HCT116 (cell line): Measurements from ENCODE around the gene FITM1. TPM values are rescaled to one million over a fixed set of nuclear protein-coding genes. Genes with fewer than 3 reads are reported as not detected.

Experiments used
- ATAC-seq: fragments of 200-7000 bp; cut with Tn5 transposase; 2 replicates; pipeline ENCODE4 v1.9.1; 2020; ENCODE audit warnings: mild to moderate bottlenecking, moderate library complexity
- BruUV-seq: library from RNA; stranded (reverse); fragments of 400-500 nt; replicated peaks from 2 replicates; lab custom pipeline; 2021; lab: Mats Ljungman, UMichigan
- CTCF ChIA-PET: fragments of 300-600 bp; sonication (Branson Sonifier 250); formaldehyde crosslinking; loops from one replicate; lab custom pipeline; 2021; ENCODE audit warnings: antibody characterized with exemption; lab: Charles Lee
- POLR2A ChIA-PET: fragments of 300-600, 350-600 bp; sonication (Branson Sonifier 250); formaldehyde crosslinking; loops from one replicate; lab custom pipeline; 2021; ENCODE audit warnings: antibody characterized with exemption; lab: Charles Lee
- RAD21 ChIA-PET, 2 experiments: fragments of 300-600 bp; sonication (Branson Sonifier 250); formaldehyde crosslinking; loops; one replicate each; lab custom pipeline; 2023; ENCODE audit warnings: low total read pairs in 2 of 2; ENCODE audit not compliant: uncharacterized antibody in 2 of 2, unreplicated experiment in 2 of 2, low non-redundant PET in 1 of 2; lab: Charles Lee
- DNase-seq: peaks from one replicate; pipeline ENCODE4 v3.0.0-alpha.2; 2010; ENCODE audit warnings: low read depth, low spot score
- H2AFZ ChIP-seq: fragments of 200-600 bp; shearing (Covaris generic), sonication (generic); 2 replicates; pipeline ENCODE4 v1.6.1; 2017; ENCODE audit warnings: low read depth, mixed run types, mixed read lengths, antibody characterized with exemption, low read length; ENCODE audit not compliant: poor library complexity, severe bottlenecking
- H3K27ac ChIP-seq: 2 replicates; pipeline ENCODE4 v1.5.1; 2012; ENCODE audit warnings: low read depth, low read length
- H3K27me3 ChIP-seq: fragments of 200-600 bp; sonication (generic); 2 replicates; pipeline ENCODE4 v1.6.1; 2016; ENCODE audit warnings: mixed run types, low read length, mixed read lengths; ENCODE audit not compliant: insufficient read depth
- H3K36me3 ChIP-seq, 2 experiments: fragments of 200-500 bp in 1 of 2; fragments of 200-600 bp in 1 of 2; sonication (Bioruptor generic) in 1 of 2; sonication (generic) in 1 of 2; 2 replicates each; pipeline versions ENCODE4 v1.5.1 to v1.6.1; 2014 to 2016; ENCODE audit warnings: low read length in 2 of 2, inconsistent platforms in 1 of 2, mixed read lengths in 1 of 2, mixed run types in 1 of 2; ENCODE audit not compliant: insufficient read depth in 2 of 2, control insufficient read depth in 1 of 2
- H3K4me1 ChIP-seq, 2 experiments: fragments of 200-600 bp in 1 of 2; sonication (generic) in 1 of 2; 2 replicates each; pipeline versions ENCODE4 v1.5.1 to v1.6.1; 2012 to 2017; ENCODE audit warnings: low read length in 2 of 2, inconsistent platforms in 1 of 2, mild to moderate bottlenecking in 1 of 2, mixed read lengths in 1 of 2, mixed run types in 1 of 2, moderate library complexity in 1 of 2; ENCODE audit not compliant: insufficient read depth in 2 of 2, control insufficient read depth in 1 of 2
- H3K4me2 ChIP-seq: fragments of 200-600 bp; sonication (generic); 2 replicates; pipeline ENCODE4 v1.6.1; 2017; ENCODE audit warnings: mixed run types, low read length, mixed read lengths
- H3K4me3 ChIP-seq, 2 experiments: fragments of 200-600 bp in 1 of 2; sonication (generic) in 1 of 2; replicated peaks in 1 of 2; 2 replicates each; pipeline ENCODE4 v1.5.1; 2011 to 2016; ENCODE audit warnings: low read length in 2 of 2, control low read depth in 1 of 2, low read depth in 1 of 2, mild to moderate bottlenecking in 1 of 2, mixed read lengths in 1 of 2, mixed run types in 1 of 2
- H3K79me2 ChIP-seq: fragments of 200-600 bp; sonication (generic); 2 replicates; pipeline ENCODE4 v1.6.1; 2017; ENCODE audit warnings: mild to moderate bottlenecking, mixed run types, low read length, moderate library complexity, mixed read lengths; ENCODE audit not compliant: insufficient read depth
- H3K9ac ChIP-seq: fragments of 200-600 bp; sonication (generic); 2 replicates; pipeline ENCODE4 v1.6.1; 2016; ENCODE audit warnings: low read length, mixed read lengths
- H3K9me2 ChIP-seq: fragments of 200-600 bp; sonication (generic), shearing (Covaris generic); 2 replicates; pipeline ENCODE4 v1.6.1; 2017; ENCODE audit warnings: mixed run types, mild to moderate bottlenecking, moderate library complexity; ENCODE audit not compliant: insufficient read depth
- H3K9me3 ChIP-seq, 2 experiments: fragments of 200-500 bp in 1 of 2; fragments of 200-600 bp in 1 of 2; sonication (Bioruptor generic) in 1 of 2; sonication (generic) in 1 of 2; 2 replicates each; pipeline ENCODE4 v1.6.1; 2014 to 2017; ENCODE audit warnings: low read length in 2 of 2, mixed read lengths in 2 of 2, inconsistent platforms in 1 of 2, low read depth in 1 of 2, mild to moderate bottlenecking in 1 of 2, mixed run types in 1 of 2, moderate library complexity in 1 of 2; ENCODE audit not compliant: control insufficient read depth in 1 of 2, insufficient read depth in 1 of 2
- H4K20me1 ChIP-seq: fragments of 200-600 bp; sonication (generic), shearing (Covaris generic); 2 replicates; pipeline ENCODE4 v1.6.1; 2017; ENCODE audit warnings: mixed run types, mild to moderate bottlenecking, moderate library complexity; ENCODE audit not compliant: insufficient read depth
- CEBPB ChIP-seq: IDR thresholded peaks from 2 replicates; pipeline ENCODE4 v1.6.1; 2012; ENCODE audit warnings: low read depth
- CTCF ChIP-seq, 3 experiments: fragments of 200-600 bp in 1 of 3; sonication (generic) in 1 of 3; IDR thresholded peaks in 2 of 3; conservative IDR thresholded peaks in 1 of 3; 2 replicates each; pipeline ENCODE4 v1.5.1; 2012 to 2017; ENCODE audit warnings: low read depth in 2 of 3, low read length in 2 of 3, antibody characterized with exemption in 1 of 3, borderline replicate concordance in 1 of 3, control low read depth in 1 of 3, mild to moderate bottlenecking in 1 of 3, mixed read lengths in 1 of 3, mixed run types in 1 of 3, moderate library complexity in 1 of 3; ENCODE audit not compliant: insufficient read depth in 1 of 3
- EZH2 ChIP-seq: fragments of 200-600 bp; sonication (generic); IDR thresholded peaks from 2 replicates; pipeline ENCODE4 v1.6.1; 2017; ENCODE audit warnings: antibody characterized with exemption, mixed run types
- SRF ChIP-seq: IDR thresholded peaks from 2 replicates; pipeline ENCODE4 v1.6.1; 2012; ENCODE audit warnings: low read depth
- TCF7L2 ChIP-seq: IDR thresholded peaks from 2 replicates; pipeline ENCODE4 v1.7.0; 2011; ENCODE audit warnings: borderline replicate concordance, inconsistent platforms; ENCODE audit not compliant: insufficient read depth, insufficient read length; ENCODE audit errors: extremely low read depth
- YY1 ChIP-seq: IDR thresholded peaks from 2 replicates; pipeline ENCODE4 v1.6.1; 2011; ENCODE audit warnings: low read length, low read depth, moderate library complexity, mild to moderate bottlenecking; ENCODE audit not compliant: insufficient replicate concordance; ENCODE audit errors: extremely low read depth
- ZBTB33 ChIP-seq: IDR thresholded peaks from 2 replicates; pipeline ENCODE4 v1.6.1; 2011; ENCODE audit warnings: mild to moderate bottlenecking, low read length, moderate library complexity; ENCODE audit not compliant: insufficient replicate concordance; ENCODE audit errors: extremely low read depth
- intact Hi-C: fragments of 100-400 bp; cut with micrococcal nuclease; formaldehyde crosslinking; loops from 2 replicates; pipeline ENCODE4 v1.10.0; 2022
- total RNA-seq: library from RNA; stranded (reverse); gene quantifications from one replicate; pipeline ENCODE4 v1.2.1, GENCODE V29; 2021; ENCODE audit not compliant: unreplicated experiment

Gene FITM1
- total RNA-seq, 1 experiment from 2014 or later, result 0.81 TPM

GRCh38 chr14:24088095-24088494 is 42.4 kb upstream of the FITM1 start:
- H3K36me3 ChIP-seq, result no peaks in the 10 kb centered on the region
- CTCF ChIA-PET, result interaction anchor here (6.3 kb wide), 1 partner anchor 31 kb away, joined by 149 read pairs; no protein-coding TSS in a partner anchor
- DNase-seq (no peak), ATAC-seq (no peak)
- peaks cover 2% of the 10 kb centered on the region in 2 experiments for H3K4me1 ChIP-seq
- H3K79me2 ChIP-seq, result no peaks in the 10 kb centered on the region
- RAD21 ChIA-PET, result interaction anchor here in 1 of 2 experiments (1.3 kb wide), 1 partner anchor 30 kb away, joined by 3 read pairs; no protein-coding TSS in a partner anchor
- POLR2A ChIA-PET, result no interaction called here
- H3K9me3 ChIP-seq, result no peaks in the 10 kb centered on the region
- no peaks in the 10 kb centered on the region for H3K27me3 ChIP-seq
- H2AFZ ChIP-seq, result no peak overlapping the region
- H3K9ac ChIP-seq, result no peak overlapping the region
- no peaks in the 10 kb centered on the region for H4K20me1 ChIP-seq
- H3K27ac ChIP-seq, result no peak overlapping the region
- intact Hi-C loops, result no loop called here
- no peak for TF ChIP-seq CEBPB
- no peak for TF ChIP-seq YY1
- no peak for TF ChIP-seq EZH2
- TF ChIP-seq CTCF (IDR thresholded peaks at IDR 0.05 in 2 of 3, conservative IDR thresholded peaks at IDR 0.05 in 1 of 3; ENCODE audit: borderline replicate concordance in 1 of 3, insufficient read depth in 1 of 3, low read depth in 2 of 3, low read length in 2 of 3), result no peak
- no peak for TF ChIP-seq SRF
- TF ChIP-seq ZBTB33, result no peak
- no peak for TF ChIP-seq TCF7L2
- no TSS peak for BruUV-seq
- H3K9me2 ChIP-seq, result no peaks in the 10 kb centered on the region
- H3K4me3 ChIP-seq, result no peak overlapping the region
- H3K4me2 ChIP-seq, result no peak overlapping the region
